ENCODE measurements around the gene LRRN4CL.

The LRRN4CL gene

DNA sequence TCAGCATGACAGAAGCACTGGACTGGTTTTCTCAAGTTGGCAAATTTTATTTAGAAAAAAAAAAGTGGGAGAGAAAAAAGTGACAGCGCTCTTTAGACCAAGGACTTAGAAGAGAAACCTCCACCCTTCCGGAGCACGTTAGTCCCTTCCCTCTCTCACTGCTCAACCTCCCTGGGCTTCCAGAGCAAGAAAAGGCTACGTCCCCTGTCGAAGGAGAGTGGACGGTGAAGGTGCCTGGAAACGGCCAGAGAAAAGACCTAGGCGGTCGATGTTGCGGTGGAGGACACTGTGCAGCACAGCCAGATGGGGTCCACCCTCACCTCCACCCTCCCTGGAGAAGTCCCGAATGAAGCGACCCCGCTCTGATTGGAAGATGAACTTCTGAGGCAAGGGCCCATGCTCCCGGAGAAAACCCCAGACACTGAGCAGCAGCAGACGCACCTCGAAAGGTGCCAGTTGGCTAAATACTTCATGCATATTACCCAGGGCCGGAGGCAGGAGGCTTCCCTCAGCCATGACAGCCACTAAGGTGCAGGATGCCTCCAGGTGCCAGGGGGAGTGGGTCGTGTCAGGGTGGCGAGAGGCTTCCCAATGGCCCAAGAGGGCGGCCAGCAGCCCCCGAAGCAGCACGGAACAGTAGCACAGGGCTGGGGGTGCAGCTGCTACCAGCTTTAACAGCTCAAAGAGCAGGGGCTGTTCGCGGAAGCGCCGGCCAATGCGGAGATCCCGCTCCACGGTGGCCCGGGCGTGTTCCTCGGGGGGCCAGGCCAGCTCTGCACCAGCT lies 42.3 kb downstream of the LRRN4CL start:
- DNase-seq (ENCODE audit: low read depth in 2 of 2) = no peak

DNA sequence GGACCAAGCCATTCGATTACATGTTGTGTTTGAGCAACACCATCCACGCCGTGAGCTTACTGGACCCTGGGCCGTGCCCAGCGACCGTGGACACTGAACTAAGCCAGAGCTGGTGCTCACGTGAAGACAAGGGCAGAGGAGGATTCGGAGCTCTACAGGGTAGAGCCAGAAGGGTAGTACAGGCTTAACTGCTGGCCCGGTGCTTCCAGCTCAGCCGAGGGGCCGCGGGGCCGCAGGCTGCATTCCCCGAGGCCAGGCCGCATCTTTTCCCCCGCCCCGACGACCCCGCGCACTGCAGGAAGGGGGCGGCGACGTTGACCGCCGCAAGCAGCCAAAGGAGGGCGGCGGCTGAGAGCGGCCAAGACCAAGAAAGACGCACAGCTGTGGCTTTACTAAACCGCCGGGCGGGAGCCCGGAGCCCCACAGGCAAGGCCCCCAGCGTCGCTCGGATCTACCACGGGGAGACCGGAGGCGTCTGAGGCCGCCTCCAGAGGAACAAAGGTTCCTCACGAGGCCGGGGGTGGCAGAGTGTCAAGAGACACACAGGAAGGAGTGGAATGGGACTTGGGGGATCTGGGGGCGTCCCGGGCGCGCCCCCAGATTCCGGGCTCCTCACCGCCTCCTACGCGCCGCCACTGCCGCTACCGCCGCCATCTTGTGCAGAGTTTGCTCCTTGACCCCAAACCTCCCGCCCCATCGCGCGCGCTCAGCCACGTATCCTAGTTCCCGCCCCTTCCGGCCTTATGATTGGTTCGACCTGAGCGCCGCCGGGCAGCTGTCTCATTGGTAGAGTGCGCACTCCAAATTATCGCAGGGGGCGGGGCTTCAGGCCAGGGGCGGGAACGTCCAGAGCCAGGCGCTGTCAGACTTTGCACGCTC lies 43.1 kb downstream of the LRRN4CL start, which contains the start of gene GANAB:
Gene GANAB (minus strand): TSS at position 668 of the 879 bp plus-strand sequence. CDS start 14 bp downstream, at position 654.
- peak; percentile 99 for DNase-seq (ENCODE audit: low read depth in 2 of 2)

DNA sequence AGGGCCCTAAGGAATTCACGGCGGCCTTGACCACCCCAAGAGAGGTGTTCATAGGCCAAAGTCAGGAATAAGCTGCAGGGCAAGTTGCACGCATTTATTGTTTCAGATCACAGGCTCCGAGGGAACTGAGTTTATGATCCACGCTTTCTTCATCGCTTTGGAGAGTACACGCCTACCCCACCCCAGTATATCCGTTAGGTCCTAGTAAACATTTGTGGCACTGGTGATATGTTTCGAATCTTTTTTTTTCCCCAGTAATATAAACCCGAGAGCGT lies 43.7 kb downstream of the LRRN4CL start:
- DNase-seq (ENCODE audit: low read depth in 2 of 2) = no peak

DNA sequence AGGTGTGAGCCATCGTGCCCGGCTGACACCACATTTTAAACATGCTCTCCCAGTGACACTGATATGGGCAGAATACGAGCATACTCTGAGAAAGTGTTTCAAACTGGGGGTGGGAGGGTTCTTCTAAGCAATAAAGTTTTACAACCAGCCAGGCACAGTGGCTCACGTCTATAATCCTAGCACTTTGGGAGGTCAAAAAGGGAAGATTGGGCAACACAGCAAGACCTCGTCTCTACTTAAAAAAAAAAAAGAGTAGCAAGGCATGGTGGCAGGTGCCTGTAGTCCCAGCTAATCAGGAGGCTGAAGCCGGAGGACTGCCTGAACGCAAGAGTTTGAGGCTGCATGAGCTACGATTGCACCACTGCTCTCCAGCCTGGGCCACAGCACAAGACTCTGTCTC lies 45.1 kb downstream of the LRRN4CL start:
- DNase-seq (ENCODE audit: low read depth in 2 of 2) = no peak

All from stimulated activated CD8-positive, alpha-beta memory T cell treated with anti-CD3 and anti-CD28 coated beads, Interleukin-15, amount 100 ng/mL, for 48 hours (primary cell).